ENCODE data around the gene CEP128. TPM values are rescaled to one million over a fixed set of nuclear protein-coding genes. Genes with fewer than 3 reads are reported as not detected.
A peak's percentile ranks its signal among the peaks of the same experiment; 100 is the strongest.

The CEP128 gene
- total RNA-seq, 1 experiment from 2014 or later = 10.4 TPM

DNA sequence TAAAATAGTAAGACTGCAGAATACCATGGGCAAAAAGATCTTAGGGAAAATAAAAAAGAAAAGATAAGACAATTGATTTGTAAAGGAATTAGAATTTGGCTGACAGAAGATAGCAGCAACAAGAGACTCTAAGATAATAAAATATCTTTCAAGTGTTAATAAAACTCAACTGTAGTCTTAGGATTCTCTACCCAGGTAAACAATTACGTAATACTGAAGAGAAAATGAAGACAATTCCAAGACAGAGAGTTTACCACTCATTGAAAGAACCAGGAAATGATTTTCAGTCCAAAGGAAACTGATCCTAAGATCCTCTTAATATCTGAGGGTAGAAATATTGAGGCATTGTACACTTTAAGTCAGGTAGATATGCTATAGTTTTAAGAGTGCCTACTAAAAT is 321.1 kb downstream of the CEP128 start:
- no peak for DNase-seq (ENCODE audit: low read depth)

DNA sequence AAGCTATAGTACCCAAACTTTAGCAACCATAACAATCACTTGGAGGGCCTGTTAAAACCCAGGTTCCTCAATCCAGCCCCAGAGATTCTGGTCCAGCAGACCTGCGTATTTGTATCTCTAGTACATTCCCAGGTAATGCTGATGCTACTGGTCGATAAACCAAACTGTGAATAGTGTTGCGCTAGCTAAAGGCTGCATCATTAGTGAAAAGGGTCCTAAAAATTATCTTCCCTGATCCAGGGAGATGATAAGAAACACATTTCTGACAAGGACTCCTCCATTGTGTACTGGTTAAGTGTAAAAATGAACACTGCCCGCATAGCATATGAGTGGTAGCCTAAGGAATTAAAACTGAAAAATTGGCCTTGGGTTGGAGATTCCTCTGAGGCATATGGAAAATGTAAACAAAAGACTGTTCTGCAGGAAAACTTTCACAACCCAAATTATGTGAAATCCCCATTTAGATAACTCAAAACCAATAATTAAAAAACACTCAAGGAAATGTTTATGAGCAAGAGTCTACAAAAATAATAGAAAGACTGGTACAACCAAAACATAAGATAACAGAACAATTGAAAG is 322.7 kb downstream of the CEP128 start:
- DNase-seq (ENCODE audit: low read depth) = no peak

DNA sequence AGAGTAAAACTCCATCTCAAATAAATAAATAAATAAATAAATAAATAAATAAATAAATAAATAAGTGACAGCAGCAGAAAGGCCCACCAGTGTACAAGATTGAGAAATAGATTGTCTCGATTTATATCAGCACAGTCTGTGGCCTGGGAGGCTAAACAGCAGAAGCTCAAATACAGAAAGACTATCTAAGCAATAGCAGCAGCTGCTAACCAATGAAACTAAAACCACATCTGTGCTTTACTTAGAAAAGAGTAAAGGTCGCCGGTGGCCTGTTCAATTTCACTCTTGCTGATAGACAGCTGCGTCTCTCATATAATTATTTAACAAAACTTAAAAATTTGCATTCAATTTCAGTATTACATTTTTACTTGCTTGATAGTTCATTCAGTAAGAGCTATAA is 325.7 kb downstream of the CEP128 start:
- peak; percentile 39 for DNase-seq (ENCODE audit: low read depth)

DNA sequence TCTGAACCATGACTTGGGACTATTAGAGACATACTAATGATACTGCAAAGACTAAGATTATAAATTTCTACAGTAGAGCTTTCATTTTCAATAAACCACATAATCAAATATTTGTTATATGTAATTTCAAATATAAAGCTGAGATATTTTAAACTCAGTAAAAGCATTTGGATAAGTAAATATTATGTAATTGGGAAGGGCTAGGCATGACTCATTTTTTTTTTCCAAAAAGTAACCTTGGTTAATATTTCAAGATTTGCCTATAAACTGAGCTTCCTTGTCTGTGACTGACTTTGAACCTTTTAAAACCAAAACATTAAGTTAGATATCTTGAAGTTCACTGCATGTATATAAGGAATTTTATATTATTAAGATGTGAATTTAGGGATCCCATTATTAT is 332.5 kb downstream of the CEP128 start:
- DNase-seq (ENCODE audit: low read depth) = no peak

DNA sequence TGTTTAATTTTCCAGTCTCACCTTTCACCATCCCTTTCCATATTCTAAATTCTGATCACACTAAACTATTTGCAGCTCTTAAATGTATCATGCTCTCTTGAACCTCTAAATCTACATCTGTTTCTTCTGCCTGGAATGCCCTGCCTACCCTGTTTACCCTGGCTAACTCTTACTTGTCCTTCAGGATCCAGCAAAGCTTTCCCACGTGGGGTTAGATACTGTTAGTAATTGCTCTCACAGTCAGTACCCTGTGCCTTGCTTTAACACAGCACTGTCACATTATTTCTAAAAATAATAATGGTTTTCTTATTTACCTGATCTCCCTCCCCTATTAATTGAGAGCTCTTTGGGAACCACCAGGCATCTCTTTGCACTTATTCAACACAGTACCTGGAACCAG is 333.0 kb downstream of the CEP128 start:
- DNase-seq (ENCODE audit: low read depth) = no peak

DNA sequence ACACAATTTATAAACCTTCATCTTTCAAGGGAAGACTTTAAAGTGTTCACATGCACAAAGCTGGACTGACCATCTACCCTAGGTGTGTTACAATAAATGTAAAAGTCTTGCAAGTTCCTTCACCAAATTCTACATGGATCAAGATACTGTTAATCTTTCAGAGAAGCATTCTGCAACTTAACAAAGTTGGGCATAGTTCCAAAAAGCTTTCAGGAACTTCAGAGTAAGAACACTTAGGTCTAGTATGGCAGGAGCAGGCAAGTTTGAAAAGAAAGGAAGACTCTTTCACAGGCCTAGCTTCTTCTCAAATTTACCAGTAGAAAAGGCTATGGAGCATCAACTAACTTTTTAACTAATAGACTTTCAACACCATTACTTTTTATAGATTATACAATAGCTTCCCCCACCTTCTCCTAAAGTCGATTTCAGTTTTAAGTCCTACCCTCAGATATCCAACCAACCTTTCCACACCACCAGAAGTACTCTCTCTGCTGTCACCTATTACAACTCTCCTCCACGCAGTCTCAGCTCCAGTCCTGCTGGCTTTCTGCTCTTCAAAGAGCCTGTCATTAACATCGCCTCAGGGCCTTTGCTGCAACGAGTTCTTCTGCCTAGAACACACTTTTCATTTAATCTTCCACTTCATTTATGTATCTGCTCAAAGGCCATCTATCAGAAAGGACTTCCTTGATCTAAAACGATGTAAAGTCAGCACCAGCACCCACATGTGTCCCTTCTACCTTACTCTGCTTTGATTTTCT is 333.9 kb downstream of the CEP128 start:
- peak; percentile 14 for DNase-seq (ENCODE audit: low read depth)

DNA sequence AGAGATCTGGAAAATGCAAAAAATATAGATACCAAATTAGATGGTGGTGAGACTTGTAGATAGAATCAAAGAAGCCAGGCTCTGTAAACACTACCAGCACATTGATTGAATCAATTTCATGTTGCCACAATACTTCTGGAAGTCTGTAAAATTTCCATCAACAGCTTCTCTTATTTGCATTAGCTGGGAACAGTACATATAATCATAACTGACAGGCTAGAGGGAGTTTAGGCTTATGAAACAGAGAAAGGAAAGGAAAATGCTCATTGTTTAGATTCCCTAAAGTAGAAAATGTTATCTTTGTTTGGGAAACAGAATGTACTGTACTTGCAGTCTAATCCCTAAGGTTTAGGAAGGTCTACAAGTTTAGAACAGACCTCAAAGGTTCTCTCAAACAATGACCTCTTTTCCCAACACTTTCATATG is 335.2 kb downstream of the CEP128 start:
- peak; percentile 39 for DNase-seq (ENCODE audit: low read depth)

DNA sequence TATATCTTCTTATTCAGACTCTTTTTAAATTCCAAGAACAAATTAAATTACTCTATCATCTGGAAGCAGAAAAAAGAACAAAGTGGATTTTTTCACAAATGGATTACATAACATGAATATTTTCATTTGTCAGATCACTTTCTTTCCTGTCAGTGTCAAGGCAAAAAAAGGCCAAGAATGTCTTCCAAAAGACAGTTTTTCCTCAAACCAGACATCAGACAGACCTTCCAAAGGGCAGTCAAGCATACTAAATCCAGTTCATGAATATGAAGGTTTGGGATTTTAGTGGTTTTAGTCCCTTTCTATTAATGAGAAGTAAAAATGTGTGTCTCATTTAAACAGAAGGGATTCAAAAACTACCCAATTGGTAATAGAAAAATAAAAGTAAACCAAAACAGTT is 336.0 kb downstream of the CEP128 start:
- no peak for DNase-seq (ENCODE audit: low read depth)

DNA sequence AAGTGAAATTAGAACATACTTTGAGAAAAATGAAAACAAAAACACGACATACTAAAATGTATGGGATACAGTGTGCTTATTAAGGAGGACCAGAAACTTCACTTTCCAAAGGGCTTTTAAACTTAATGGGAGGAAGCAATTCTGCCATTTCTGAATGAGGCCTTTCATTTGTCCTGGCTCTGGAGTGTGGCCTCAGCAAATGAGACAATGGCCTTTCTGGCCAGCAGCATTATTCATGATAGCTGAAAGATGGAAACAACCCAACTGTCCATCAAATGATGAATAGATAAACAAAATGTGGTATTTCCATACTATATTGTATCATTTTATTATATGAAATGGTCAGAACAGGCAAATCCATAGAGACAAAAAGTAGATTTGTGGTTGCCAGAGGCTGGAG is 338.6 kb downstream of the CEP128 start:
- no peak for DNase-seq (ENCODE audit: low read depth)

DNA sequence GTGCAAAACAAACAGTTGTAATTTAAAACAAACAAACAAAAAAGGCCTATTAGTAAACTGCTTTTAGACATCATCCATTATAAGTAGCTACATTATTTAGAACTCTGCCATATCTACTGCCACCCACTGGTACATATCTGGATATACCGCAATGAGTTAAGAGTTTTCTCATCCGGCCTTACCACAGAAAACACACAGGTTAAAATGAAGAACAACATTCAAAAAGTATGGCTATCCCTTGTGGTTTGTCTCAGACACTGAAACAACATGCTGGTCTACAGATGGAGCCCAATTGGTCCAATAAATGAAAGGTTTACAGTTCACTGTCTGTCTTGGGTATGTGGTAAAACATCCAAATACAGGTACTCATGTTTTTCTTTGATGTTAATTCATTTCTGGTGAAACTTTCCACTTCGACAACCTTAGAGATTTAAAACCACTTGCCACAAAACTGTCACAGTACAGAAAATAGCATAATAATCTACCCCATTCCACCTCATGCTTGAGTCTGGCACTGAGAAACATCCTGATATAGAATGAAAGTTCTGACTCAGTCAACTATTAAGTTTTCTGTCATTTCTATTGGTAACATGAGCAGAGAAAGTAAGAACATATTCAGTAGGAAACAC is 354.3 kb downstream of the CEP128 start:
- DNase-seq (ENCODE audit: low read depth) = peak; percentile 57

DNA sequence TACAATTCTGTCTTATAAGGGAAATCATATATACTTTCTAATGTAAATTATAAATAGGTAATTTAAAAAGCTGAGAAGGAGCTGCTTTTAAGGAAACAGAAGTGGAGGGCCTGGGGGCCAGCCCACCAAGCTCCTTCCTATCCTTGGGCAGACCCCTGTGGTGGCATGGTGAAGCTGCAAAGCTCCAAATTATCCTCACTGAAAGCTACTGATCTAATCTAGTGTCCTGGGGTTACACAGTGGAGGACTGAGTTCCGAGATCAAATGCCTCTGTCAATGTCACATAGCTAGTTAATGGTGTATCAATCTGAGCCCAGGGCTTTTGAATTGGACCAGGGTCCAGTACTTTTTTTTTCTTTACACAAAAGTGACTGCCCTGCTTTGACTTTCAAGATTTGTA is 355.4 kb downstream of the CEP128 start:
- no peak for DNase-seq (ENCODE audit: low read depth)

DNA sequence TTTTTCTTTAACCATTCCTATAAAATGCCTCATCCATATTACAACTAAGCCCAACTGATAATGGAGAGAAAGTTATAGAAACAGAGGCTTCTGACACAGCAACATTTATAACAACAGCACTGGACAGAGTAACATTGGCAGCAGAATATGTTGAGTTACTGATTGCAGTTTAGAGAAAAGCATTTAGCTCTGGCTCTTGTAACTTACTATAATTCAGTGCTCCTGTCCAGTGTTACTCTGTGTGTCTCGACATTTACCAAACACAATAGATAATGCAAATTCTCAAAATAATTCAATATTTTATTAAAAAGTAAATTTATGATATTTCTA is 356.1 kb downstream of the CEP128 start:
- no peak for DNase-seq (ENCODE audit: low read depth)

DNA sequence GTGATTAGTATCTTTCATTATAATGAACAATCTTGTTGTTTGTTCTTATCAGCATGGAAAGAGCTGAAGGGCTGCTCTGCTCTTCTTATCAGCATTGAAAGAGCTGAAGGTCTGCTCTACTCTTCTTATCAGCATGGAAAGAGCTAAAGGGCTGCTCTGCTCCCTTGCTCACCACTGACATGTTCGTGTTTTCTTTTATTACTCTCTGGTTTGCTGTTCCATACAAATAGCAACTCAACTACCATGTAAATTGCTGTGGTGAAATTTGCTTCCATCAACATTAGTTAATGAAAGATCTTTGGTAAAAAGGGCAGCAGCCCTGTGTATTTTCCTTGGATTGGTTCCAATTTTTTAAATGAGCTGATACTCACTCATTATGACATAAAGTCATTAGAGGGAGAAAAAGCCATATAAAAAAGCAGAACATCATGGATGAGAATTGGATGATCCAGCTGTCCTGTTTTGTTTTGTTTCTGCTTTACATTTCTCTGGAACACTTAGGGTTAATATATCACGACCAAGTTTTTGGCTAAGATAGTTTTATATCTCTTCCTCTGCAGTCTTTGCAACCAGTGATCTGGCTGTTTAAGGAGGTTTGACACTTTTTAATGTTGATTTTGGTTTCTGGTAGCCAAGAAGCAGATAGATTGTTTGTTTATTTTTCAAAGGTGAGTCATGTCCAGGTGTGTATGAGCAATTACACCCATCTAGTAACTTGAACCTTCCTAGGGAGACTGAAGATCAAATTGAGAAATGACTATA is 356.6 kb downstream of the CEP128 start:
- DNase-seq (ENCODE audit: low read depth) = no peak

DNA sequence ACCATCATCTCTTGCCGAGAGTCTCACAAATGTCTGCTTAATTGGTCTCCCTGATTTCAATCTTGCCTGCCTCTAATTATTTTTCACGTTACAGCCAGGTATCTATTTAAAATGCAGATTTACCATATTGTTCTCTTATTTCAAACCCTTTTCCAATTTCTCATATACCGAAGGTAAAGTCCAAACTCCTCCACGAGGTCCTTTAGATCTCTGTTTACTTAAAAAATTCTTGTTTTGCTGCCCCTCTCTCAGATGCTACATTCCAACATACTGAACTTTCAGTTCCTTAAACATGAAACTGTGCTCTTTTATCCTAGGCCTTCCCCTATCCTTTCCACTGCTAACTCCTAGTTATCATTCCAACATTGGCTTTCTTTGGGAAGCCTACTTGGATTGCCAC is 363.9 kb downstream of the CEP128 start:
- no peak for DNase-seq (ENCODE audit: low read depth)

DNA sequence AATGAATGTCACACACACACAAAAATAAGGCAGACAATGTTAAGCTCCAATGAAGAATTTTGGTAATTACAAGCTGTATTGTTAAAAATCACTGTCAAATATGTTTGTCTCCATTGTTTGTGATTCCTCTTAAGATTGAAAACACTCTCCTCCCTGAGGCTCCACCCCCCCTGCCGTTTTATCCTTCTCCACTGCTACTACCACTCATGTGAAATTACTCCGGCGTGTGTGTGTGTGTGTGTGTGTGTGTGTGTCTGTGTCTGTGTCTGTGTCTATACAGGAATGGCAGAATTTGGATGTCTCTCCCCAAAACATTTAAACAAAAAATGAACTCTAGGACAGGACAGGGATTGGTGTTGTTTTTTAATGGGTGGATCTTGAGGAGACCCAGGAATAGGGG is 365.1 kb downstream of the CEP128 start:
- no peak for DNase-seq (ENCODE audit: low read depth)

DNA sequence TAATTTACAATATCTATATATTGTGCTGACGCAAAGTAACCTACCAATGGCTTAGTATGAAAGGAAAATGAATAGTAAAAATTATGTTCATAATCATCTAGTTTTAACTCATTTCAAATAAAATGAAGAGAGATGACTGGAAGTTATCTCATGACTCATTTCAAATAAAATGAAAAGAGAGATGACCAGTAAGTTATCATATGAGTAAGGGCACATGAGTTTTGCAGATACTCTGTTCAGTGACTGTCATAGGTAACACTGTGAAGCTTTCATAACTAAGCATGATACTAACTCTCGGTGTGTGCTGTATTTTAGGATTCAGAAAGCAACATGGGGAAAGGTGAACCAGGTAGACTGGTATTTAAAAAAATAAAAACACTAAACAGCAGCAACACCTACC is 365.8 kb downstream of the CEP128 start:
- DNase-seq (ENCODE audit: low read depth) = no peak

DNA sequence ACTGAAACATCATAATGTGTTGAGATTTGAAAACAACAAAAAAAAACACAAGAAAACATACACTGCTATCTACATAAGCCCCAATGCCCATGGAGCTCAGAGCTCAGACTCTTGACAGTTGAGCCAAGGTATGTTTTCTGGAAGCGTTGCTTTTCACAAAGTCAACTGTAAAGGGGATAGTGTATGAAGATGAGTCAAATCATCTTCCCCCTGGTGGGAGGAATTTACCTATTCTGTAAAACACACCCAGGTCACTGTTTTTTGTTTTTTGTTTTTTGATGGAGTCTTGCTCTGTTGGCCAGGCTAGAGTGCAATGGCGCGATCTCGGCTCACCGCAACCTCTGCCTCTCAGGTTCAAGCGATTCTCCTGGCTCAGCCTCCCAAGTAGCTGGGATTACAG is 368.9 kb downstream of the CEP128 start:
- DNase-seq (ENCODE audit: low read depth) = no peak

DNA sequence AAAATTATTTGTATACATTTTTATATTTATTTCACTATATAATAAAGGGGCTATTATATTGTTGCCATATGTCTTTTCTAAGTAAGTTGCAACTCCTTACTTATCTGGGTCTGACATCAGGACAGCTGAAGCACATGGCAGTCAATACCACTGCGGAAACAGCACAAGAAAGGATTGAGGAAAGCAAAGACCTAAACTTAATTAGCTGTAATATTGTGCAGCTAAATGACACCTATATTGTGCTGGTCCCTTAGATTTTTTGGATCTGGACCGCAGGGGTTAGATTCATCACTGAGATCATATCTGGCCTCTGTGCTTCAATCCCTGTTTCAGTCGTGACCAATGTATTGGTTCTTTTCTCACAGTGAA is 370.6 kb downstream of the CEP128 start:
- no peak for DNase-seq (ENCODE audit: low read depth)

DNA sequence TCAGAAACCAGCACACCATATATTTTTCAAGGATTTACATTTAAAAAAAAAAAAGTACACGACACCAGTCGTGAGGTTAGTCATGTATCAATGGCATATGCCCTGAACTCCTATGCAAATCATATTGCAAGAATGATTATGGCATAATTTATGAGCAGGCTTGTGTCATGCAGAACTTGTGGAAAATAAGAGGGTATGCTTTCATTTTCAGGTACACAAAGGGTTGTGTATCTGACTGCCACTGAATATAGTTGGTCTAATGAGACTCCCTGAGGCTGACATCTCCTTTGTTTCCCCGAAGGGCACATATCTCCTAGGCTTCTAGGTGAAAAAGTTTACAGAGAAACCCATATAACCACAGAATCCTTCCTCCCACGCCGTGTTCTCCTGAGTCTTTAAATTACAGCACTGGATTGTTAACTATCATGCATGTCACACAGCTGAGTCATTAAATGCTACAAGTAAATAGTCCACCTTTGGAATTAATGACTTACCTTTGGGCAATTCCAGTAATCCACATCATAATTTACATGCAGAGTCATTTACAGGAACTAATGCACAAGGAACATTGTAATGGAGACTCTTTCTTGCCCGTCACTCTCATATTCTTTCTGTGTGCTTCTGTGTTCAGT is 373.5 kb downstream of the CEP128 start:
- no peak for DNase-seq (ENCODE audit: low read depth)

DNA sequence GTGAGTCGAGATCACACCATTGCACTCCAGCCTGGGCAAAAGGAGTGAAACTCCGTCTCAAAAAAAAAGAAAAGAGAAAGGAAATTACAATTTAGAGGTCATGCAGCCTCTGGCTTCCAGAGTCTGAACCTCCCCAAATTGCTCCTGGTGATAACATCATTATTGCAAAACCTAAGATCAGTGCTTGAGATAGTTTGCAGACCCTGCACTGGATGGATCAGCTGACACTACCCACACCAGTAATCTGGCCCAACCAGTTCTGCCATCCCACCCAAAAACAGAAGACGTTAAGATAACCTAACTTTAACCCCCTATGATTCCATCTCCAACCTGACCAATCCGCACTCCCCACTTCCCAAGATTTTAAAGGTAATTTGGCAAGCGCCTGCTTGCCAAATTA is 376.5 kb downstream of the CEP128 start:
- DNase-seq (ENCODE audit: low read depth) = no peak

DNA sequence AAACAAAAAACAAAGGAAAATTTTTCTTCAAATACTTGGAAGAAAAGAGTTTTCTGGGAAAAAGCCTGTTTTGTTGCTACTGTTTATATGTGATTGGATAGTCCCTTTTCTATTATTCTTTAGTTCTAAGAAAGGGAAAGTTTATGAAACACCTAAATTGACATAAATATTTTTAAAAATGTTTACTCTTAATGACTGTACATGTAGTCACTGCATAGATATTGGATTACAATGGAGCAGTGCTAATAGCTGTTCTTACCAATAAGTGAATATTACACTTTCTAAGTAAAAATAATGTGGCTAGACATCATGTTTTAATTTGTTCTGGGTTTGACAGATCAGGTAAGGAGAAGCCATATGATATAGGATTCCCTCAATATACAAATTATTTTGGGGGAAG is 377.5 kb downstream of the CEP128 start:
- no peak for DNase-seq (ENCODE audit: low read depth)
